Endothelial cell (in vitro differentiated cells): ENCODE measurements around the gene LSM14B. TPM values are rescaled to one million over a fixed set of nuclear protein-coding genes. Genes with fewer than 3 reads are reported as not detected.

Experiments
- DNase-seq: peaks from one replicate; pipeline ENCODE4 v3.0.0; 2021; ENCODE audit warnings: low spot score
- H3K27ac Mint-ChIP-seq: one replicate; pipeline ENCODE4 v1.8.0; 2021; ENCODE audit warnings: mixed read lengths, inconsistent platforms; ENCODE audit not compliant: unreplicated experiment
- H3K27me3 Mint-ChIP-seq: one replicate; pipeline ENCODE4 v1.8.0; 2021; ENCODE audit warnings: mild to moderate bottlenecking, moderate library complexity, mixed read lengths, inconsistent platforms; ENCODE audit not compliant: unreplicated experiment
- H3K36me3 Mint-ChIP-seq: one replicate; pipeline ENCODE4 v1.8.0; 2021; ENCODE audit warnings: mild to moderate bottlenecking, low read depth, mixed read lengths, inconsistent platforms; ENCODE audit not compliant: unreplicated experiment
- H3K4me1 Mint-ChIP-seq: one replicate; pipeline ENCODE4 v1.8.0; 2021; ENCODE audit warnings: mild to moderate bottlenecking, mixed read lengths, inconsistent platforms; ENCODE audit not compliant: unreplicated experiment
- H3K4me3 Mint-ChIP-seq: one replicate; pipeline ENCODE4 v1.8.0; 2021; ENCODE audit warnings: mild to moderate bottlenecking, mixed read lengths, inconsistent platforms; ENCODE audit not compliant: unreplicated experiment
- H3K9me3 Mint-ChIP-seq: one replicate; pipeline ENCODE4 v1.8.0; 2021; ENCODE audit warnings: mixed read lengths, inconsistent platforms; ENCODE audit not compliant: unreplicated experiment
- total RNA-seq: library from RNA; stranded (reverse); fragmentation: NEBNext Ultra II Directional; extraction: Animal tissue kit (Norgen Biotek cat#: 25700); gene quantifications from one replicate; pipeline ENCODE4 v1.2.1, GENCODE V29; 2021; ENCODE audit not compliant: unreplicated experiment
- TF ChIP-seq, protein P1 (sequence below): fragments of 200-600 bp; sonication (generic); IDR thresholded peaks from one replicate; pipeline ENCODE4 v1.5.0; 2021; ENCODE audit warnings: antibody characterized with exemption; ENCODE audit not compliant: unreplicated experiment

The LSM14B gene
- total RNA-seq, 1 donor from 2014 or later, result 35.3 TPM

GRCh38 chr20:62101078-62101477 lies 21.2 kb upstream of the LSM14B start:
- DNase-seq, result no peak
- H3K4me3 Mint-ChIP-seq, result no peak overlapping the region
- peaks cover 3% of the 10 kb centered on the region for H3K4me1 Mint-ChIP-seq
- H3K27ac Mint-ChIP-seq, result peak overlapping the region; percentile 12
- TF ChIP-seq, protein P1, sequence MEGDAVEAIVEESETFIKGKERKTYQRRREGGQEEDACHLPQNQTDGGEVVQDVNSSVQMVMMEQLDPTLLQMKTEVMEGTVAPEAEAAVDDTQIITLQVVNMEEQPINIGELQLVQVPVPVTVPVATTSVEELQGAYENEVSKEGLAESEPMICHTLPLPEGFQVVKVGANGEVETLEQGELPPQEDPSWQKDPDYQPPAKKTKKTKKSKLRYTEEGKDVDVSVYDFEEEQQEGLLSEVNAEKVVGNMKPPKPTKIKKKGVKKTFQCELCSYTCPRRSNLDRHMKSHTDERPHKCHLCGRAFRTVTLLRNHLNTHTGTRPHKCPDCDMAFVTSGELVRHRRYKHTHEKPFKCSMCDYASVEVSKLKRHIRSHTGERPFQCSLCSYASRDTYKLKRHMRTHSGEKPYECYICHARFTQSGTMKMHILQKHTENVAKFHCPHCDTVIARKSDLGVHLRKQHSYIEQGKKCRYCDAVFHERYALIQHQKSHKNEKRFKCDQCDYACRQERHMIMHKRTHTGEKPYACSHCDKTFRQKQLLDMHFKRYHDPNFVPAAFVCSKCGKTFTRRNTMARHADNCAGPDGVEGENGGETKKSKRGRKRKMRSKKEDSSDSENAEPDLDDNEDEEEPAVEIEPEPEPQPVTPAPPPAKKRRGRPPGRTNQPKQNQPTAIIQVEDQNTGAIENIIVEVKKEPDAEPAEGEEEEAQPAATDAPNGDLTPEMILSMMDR, result no peak
- H3K9me3 Mint-ChIP-seq, result no peaks in the 10 kb centered on the region
- peaks cover 11% of the 10 kb centered on the region for H3K27me3 Mint-ChIP-seq
- H3K36me3 Mint-ChIP-seq, result peaks cover 8% of the 10 kb centered on the region

DNA sequence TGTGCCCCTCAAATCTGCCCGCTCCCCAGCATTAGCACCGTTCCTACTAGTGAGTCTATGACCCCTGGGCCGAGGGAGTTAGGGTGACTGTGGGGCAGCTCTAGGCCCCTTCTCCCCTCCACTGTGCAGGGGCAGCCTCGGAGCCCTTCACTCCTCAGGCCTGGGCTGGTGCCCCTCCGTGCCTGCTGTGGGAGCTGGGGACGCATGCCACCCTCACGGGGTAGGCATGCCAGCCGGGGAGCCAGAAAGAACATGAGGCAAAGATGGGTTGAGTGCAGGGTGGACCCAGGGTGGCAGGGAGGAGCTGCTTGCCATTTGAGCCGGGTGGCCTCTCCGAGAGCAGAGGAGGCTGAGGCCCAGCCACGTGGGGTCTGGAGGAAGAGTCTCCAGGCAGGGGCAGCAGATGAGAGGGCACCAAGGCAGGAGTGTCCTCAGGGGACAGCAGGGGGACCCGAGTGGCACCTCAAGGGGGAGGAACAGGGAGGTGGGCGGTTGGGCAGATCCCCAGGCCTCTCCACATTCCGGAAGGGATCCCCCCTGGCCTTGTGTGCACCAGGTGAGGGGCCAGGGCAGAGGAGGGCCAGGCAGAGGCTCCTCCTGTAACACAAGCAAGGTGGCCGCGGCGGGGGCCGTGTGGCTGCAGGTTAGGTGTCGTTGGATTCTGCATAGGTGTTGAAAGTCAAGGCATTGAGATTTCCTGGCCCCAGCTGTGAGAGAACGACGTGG lies 18.6 kb upstream of the LSM14B start:
- no peak overlapping the region for H3K4me3 Mint-ChIP-seq
- peaks cover 3% of the 10 kb centered on the region for H3K4me1 Mint-ChIP-seq
- H3K27ac Mint-ChIP-seq, result no peak overlapping the region
- H3K36me3 Mint-ChIP-seq, result peaks cover 12% of the 10 kb centered on the region
- no peaks in the 10 kb centered on the region for H3K9me3 Mint-ChIP-seq
- TF ChIP-seq, protein P1, result no peak
- H3K27me3 Mint-ChIP-seq, result peaks cover 11% of the 10 kb centered on the region
- no peak for DNase-seq

- Mint-ChIP-seq H3K27me3 (peaks cover 11% of the 10 kb centered on the region), H3K9me3 (peaks cover 3% of the 10 kb centered on the region), H3K27ac (no peak overlapping the region), H3K4me3 (no peak overlapping the region), H3K4me1 (peaks cover 3% of the 10 kb centered on the region), H3K36me3 (peaks cover 14% of the 10 kb centered on the region)
- TF ChIP-seq, protein P1, result no peak
- no peak for DNase-seq
Measured at GRCh38 chr20:62104234-62104789, 18.0 kb upstream of the LSM14B start.

- H3K27ac Mint-ChIP-seq, result no peak overlapping the region
- H3K4me3 Mint-ChIP-seq, result no peak overlapping the region
- TF ChIP-seq, protein P1, result no peak
- peaks cover 16% of the 10 kb centered on the region for H3K36me3 Mint-ChIP-seq
- H3K9me3 Mint-ChIP-seq, result peaks cover 6% of the 10 kb centered on the region
- no peak for DNase-seq
- peaks cover 11% of the 10 kb centered on the region for H3K27me3 Mint-ChIP-seq
- H3K4me1 Mint-ChIP-seq, result peaks cover 3% of the 10 kb centered on the region
Measured at GRCh38 chr20:62104791-62105345, 17.4 kb upstream of the LSM14B start.

- Mint-ChIP-seq H3K4me1 (peaks cover 3% of the 10 kb centered on the region), H3K27ac (no peak overlapping the region), H3K9me3 (peaks cover 6% of the 10 kb centered on the region), H3K36me3 (peaks cover 20% of the 10 kb centered on the region), H3K27me3 (peaks cover 9% of the 10 kb centered on the region), H3K4me3 (no peak overlapping the region)
- no peak for DNase-seq
- TF ChIP-seq, protein P1, result no peak
Measured at GRCh38 chr20:62105592-62105991, 16.7 kb upstream of the LSM14B start.
